Testis (tissue), 3 donors: ENCODE data around the gene LIMD2. TPM values are rescaled to one million over a fixed set of nuclear protein-coding genes. Genes with fewer than 3 reads are reported as not detected.

Source experiments
- DNase-seq: peaks from one replicate; pipeline ENCODE4 v3.0.0-alpha.2; 2019
- H3K27ac ChIP-seq, 2 donors: fragments of 200-600 bp; sonication (generic); one replicate each; pipeline ENCODE4 v1.5.1; 2019
- H3K27me3 ChIP-seq: fragments of 200-600 bp; sonication (generic); one replicate; pipeline ENCODE4 v1.5.1; 2019
- H3K36me3 ChIP-seq: fragments of 200-600 bp; sonication (generic); one replicate; pipeline ENCODE4 v1.5.1; 2017; ENCODE audit warnings: low read depth; ENCODE audit errors: missing control alignments
- H3K4me1 ChIP-seq: fragments of 200-600 bp; sonication (generic); one replicate; pipeline ENCODE4 v1.5.1; 2019
- H3K4me3 ChIP-seq, 2 donors: fragments of 200-600 bp; sonication (generic); one replicate each; pipeline ENCODE4 v1.5.1; 2017 to 2019
- H3K9me3 ChIP-seq: fragments of 200-600 bp; sonication (generic); one replicate; pipeline ENCODE4 v1.5.1; 2017
- POLR2A ChIP-seq: fragments of 450-650 bp; IDR thresholded peaks from one replicate; pipeline ENCODE4 v1.6.1; 2017; ENCODE audit warnings: antibody characterized with exemption, mild to moderate bottlenecking, moderate library complexity
- WGBS, 2 donors: methylation state at CpG; one replicate each; pipeline ENCODE4 v1.1.5; 2018; 5-methylcytosine and 5-hydroxymethylcytosine counted together
- intact Hi-C: fragments of 100-400 bp; cut with DNase I; formaldehyde crosslinking; loops from one replicate; pipeline ENCODE4 v1.15.1; 2023; ENCODE audit warnings: low total_unique reads
- polyA plus RNA-seq: library from polyadenylated mRNA; stranded (reverse); fragments of 350-450 nt; fragmentation: Illumina TruSeq; extraction: RNeasy Lipid Tissue Mini Kit (QIAGEN cat#74804); gene quantifications from one replicate; pipeline ENCODE4 v1.2.3, GENCODE V29; 2014; ENCODE audit warnings: low read depth, low replicate concordance; ENCODE audit not compliant: insufficient read depth
- total RNA-seq, 2 donors: library from RNA; depleted of rRNA; stranded (reverse); fragments of >200 nt; gene quantifications; one replicate each; pipeline ENCODE4 v1.2.3, GENCODE V29; 2016
- TF ChIP-seq, protein P1 (sequence below), 3 experiments: fragments of 450-650 bp in 2 of 3; fragments of 200-600 bp in 1 of 3; sonication (generic) in 1 of 3; IDR thresholded peaks; one replicate each; pipeline ENCODE4 v1.5.1; 2016 to 2019; ENCODE audit warnings: antibody characterized with exemption in 3 of 3, mild to moderate bottlenecking in 2 of 3, moderate library complexity in 1 of 3

Gene LIMD2
- total and polyA plus RNA-seq, 3 donors from 2014 or later: 21.9 to 22.9 (median 22.8) TPM

DNA sequence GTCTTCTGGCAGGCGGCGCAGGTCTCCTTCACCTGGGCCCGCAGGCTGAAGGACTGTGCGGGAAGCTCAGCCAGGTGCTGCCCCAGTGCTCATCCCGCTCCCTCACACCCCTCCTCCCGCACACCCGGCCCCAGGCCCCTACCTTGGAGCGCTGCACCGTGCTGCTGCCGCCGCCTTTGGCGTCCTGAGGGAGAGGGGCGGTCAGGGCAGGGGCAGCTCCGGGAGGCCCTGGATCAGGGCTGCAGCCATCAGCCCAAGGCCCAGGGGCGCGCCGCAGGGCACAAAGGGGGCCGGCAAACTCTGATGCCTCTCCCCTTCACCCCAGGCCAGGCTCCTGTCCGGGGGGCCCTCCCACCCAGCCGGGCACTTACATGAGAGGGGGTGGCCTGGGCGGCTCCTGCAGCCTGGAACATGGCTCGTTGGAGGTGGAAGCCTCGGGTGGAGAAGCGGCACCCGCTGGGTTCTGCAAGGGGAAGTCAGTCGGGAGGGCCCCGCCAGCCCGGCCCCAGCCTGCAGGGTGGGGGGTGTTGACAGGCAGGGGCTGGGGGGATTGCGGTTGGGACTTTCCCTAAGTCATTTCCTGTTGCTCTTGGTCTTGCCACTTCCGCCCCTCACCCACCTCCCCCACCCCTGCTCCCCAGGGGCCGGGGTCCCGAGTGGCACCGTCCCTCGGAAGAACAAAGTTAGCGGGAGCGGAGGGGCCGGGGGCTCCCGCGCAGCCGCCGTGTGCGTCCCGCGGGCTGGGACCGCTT is 863 bp downstream of the LIMD2 start:
- Histone ChIP-seq H3K27me3 (no peaks in the 10 kb centered on the region), H3K9me3 (no peaks in the 10 kb centered on the region), H3K4me3 (peak overlapping the region; percentile 47 to 61), H3K36me3 (no peaks in the 10 kb centered on the region), H3K27ac (peak overlapping the region in 1 of 2 donors; percentile 77), H3K4me1 (peaks cover 8% of the 10 kb centered on the region)
- 22% methylated on average over 42 of the region's 45 CpGs; no CpG with 5 or more reads in 1 of the 2 donors for WGBS, 2 donors
- intact Hi-C loops: no loop called here
- TF ChIP-seq POLR2A: no peak
- TF ChIP-seq, protein P1, sequence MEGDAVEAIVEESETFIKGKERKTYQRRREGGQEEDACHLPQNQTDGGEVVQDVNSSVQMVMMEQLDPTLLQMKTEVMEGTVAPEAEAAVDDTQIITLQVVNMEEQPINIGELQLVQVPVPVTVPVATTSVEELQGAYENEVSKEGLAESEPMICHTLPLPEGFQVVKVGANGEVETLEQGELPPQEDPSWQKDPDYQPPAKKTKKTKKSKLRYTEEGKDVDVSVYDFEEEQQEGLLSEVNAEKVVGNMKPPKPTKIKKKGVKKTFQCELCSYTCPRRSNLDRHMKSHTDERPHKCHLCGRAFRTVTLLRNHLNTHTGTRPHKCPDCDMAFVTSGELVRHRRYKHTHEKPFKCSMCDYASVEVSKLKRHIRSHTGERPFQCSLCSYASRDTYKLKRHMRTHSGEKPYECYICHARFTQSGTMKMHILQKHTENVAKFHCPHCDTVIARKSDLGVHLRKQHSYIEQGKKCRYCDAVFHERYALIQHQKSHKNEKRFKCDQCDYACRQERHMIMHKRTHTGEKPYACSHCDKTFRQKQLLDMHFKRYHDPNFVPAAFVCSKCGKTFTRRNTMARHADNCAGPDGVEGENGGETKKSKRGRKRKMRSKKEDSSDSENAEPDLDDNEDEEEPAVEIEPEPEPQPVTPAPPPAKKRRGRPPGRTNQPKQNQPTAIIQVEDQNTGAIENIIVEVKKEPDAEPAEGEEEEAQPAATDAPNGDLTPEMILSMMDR (IDR thresholded peaks at IDR 0.05): no peak
- peak; percentile 25 for DNase-seq

DNA sequence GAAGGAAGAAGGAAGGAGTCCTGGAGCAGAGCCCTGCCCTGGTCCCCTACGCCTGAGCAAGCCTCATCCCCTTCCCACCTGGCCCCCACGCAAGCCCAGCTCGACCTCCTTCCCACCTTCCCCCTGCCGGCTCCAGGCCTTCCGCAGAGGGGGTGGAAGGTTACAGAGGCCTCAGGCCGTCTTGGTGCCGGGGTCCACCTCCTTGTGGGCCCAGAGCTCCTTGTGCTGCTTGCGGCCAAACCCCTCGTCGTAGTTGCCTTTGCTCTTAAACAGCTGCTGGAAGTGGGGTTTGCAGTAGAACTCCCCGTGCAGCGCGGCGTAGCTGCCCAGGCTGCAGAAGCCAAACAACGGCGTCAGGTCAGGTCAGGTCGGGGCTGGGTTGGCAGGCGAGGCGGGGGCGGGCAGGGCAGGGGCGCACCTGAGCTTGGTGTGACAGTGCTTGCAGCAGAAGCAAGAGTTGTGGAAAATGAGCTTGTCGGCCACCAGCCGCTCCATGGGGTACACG is 1.5 kb downstream of the LIMD2 start:
- DNase-seq: no peak
- WGBS, 2 donors: 26 to 60% methylated on average over 12 to 24 of the region's 24 CpGs
- Histone ChIP-seq H3K9me3 (no peaks in the 10 kb centered on the region), H3K4me1 (peaks cover 8% of the 10 kb centered on the region), H3K27me3 (no peaks in the 10 kb centered on the region), H3K4me3 (peak overlapping the region in 1 of 2 donors; percentile 47), H3K36me3 (no peaks in the 10 kb centered on the region), H3K27ac (no peak overlapping the region)
- intact Hi-C loops: no loop called here
- TF ChIP-seq POLR2A: no peak
- TF ChIP-seq, protein P1 (IDR thresholded peaks at IDR 0.05): no peak

DNA sequence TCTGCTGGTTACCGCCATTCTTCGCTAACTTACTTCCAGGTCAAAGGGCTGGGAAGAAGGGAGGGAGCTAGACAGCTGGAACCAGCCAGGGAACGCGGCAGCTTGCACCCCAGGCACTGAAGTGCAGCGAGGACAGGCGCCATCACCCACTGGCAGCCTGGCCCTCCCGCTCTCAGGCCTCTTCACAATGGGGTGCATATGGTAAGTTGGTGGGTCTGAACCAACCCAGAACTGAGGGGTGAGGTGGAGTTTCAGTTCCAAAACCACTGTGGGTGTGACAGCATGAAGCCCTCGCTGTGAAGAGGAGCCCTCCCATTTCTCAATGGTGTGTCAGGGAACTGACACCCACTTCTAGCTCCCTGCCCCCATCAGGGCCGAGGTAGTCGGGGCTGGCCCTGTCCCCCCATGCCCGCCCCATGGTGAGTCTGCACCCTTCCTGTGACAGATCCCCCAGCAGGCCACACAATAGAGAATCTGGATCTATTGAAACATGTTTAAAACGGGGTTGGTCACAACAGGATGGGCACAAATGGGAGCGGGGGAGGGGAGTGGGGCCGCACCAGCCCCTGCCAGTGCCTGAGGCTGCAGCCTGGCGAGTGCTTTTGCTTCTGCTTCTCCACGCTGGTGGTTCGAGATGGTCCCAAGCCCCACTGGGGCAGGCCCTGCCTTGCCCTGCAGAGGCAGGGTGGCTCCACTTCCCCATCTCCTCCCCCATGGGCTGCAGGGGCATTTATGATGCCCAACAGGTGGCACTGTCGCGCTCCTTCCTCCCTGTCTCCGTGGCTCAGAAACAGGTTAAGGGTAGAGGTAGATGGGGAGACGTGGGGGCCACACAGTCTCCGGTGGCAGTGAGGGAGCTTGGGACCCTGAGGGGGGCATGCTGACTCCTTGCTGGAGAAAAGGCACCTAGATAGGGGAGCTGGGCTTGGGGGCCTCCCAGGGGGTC is 2.3 kb downstream of the LIMD2 start:
- peaks cover 8% of the 10 kb centered on the region for H3K4me1 ChIP-seq
- DNase-seq: no peak
- no peak for TF ChIP-seq POLR2A
- TF ChIP-seq, protein P1 (IDR thresholded peaks at IDR 0.05): peak in 1 of 3 experiments; percentile 32
- no peaks in the 10 kb centered on the region for H3K9me3 ChIP-seq
- no peaks in the 10 kb centered on the region for H3K27me3 ChIP-seq
- H3K36me3 ChIP-seq: no peaks in the 10 kb centered on the region
- intact Hi-C loops: no loop called here
- no peak overlapping the region for H3K27ac ChIP-seq
- H3K4me3 ChIP-seq: no peak overlapping the region
- 61 to 78% methylated on average over 18 to 22 of the region's 22 CpGs for WGBS, 2 donors

DNA sequence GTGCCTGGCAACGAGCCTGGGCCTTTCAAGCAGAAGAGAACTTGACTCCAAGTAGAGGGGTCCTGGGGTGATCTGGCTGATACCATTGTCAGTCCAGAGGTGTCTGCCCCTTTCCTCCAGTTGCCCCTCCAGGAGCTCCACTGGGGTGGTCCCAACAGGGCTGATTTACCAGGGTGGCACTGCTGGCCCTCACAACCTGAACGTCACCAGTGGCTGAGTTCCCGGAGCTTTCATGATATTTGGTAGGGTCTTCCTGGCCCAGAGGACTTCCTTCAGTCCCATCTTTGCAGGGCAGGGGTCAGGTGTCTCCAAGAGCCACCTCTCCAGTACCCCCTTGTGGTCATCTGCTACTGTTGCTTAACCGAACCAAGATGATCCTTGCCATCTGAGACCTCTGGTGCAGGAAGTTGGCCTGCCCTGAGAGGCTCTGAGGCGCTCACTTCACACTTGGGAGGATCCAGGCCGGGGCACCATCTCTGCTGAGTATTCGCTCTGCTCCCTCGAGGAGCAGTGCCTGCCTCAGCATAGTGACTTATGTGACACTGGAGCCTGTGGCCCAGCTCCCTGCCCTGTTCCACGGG is 3.5 kb downstream of the LIMD2 start:
- H3K27ac ChIP-seq: no peak overlapping the region
- peaks cover 7% of the 10 kb centered on the region for H3K4me1 ChIP-seq
- H3K9me3 ChIP-seq: no peaks in the 10 kb centered on the region
- TF ChIP-seq POLR2A: no peak
- TF ChIP-seq, protein P1 (IDR thresholded peaks at IDR 0.05): peak; percentile 16 to 38 (median 24)
- no peaks in the 10 kb centered on the region for H3K36me3 ChIP-seq
- no peak overlapping the region for H3K4me3 ChIP-seq
- whole genome bisulfite sequencing, 2 donors: 67 to 74% methylated on average over 3 to 9 of the region's 9 CpGs
- no peaks in the 10 kb centered on the region for H3K27me3 ChIP-seq
- intact Hi-C loops: no loop called here
- DNase-seq: peak; percentile 35
